Tibial nerve (tissue), 4 donors: Measurements from ENCODE around the gene GPR6. TPM values are rescaled to one million over a fixed set of nuclear protein-coding genes. Genes with fewer than 3 reads are reported as not detected.

ENCODE experiments used
- DNase-seq, 2 donors: peaks; one replicate each; pipeline ENCODE4 v3.0.0-alpha.2; 2019; ENCODE audit warnings: low spot score in 2 of 2
- H3K27ac ChIP-seq, 4 donors: fragments of 200-600 bp; sonication (generic) in 3 of 4; one replicate each; pipeline ENCODE4 v1.5.1; 2017 to 2019; ENCODE audit warnings: mild to moderate bottlenecking in 1 of 4
- H3K27me3 ChIP-seq, 2 donors: fragments of 200-600 bp; sonication (generic) in 1 of 2; one replicate each; pipeline versions ENCODE4 v1.5.1 to v1.6.0; 2017 to 2019
- H3K36me3 ChIP-seq, 3 donors: fragments of 200-600 bp; sonication (generic); one replicate each; pipeline ENCODE4 v1.5.1; 2018 to 2019
- H3K4me1 ChIP-seq, 4 donors: fragments of 200-600 bp; sonication (generic) in 3 of 4; one replicate each; pipeline ENCODE4 v1.5.1; 2017 to 2019
- H3K4me3 ChIP-seq, 4 donors: fragments of 200-600 bp; sonication (generic) in 3 of 4; one replicate each; pipeline ENCODE4 v1.5.1; 2017 to 2019; ENCODE audit warnings: mild to moderate bottlenecking in 1 of 4, moderate library complexity in 1 of 4
- H3K9me3 ChIP-seq, 4 donors: fragments of 200-600 bp; sonication (generic) in 3 of 4; one replicate each; pipeline ENCODE4 v1.5.1; 2017 to 2019
- EP300 ChIP-seq, 2 donors: sonication (generic); formaldehyde crosslinking; IDR thresholded peaks; one replicate each; pipeline ENCODE4 v1.6.1; 2017; ENCODE audit warnings: antibody characterized with exemption in 2 of 2, mild to moderate bottlenecking in 1 of 2
- POLR2A ChIP-seq, 2 donors: fragments of 450-650 bp; IDR thresholded peaks; one replicate each; pipeline ENCODE4 v1.6.1; 2017; ENCODE audit warnings: antibody characterized with exemption in 2 of 2, mild to moderate bottlenecking in 2 of 2, moderate library complexity in 2 of 2
- WGBS, 2 donors: methylation state at CpG; one replicate each; pipeline ENCODE4 v1.1.5; 2018; 5-methylcytosine and 5-hydroxymethylcytosine counted together
- total RNA-seq, 4 donors: library from RNA; depleted of rRNA; stranded (reverse); fragments of >200 nt; gene quantifications; one replicate each; pipeline ENCODE4 v1.1.0, GENCODE V29; 2016
- TF ChIP-seq, protein P1 (sequence below), 5 experiments: fragments of 200-600 bp in 3 of 5; fragments of 450-650 bp in 2 of 5; sonication (generic) in 3 of 5; IDR thresholded peaks; one replicate each; pipeline ENCODE4 v1.5.1; 2016 to 2019; ENCODE audit warnings: antibody characterized with exemption in 5 of 5, mild to moderate bottlenecking in 3 of 5, moderate library complexity in 2 of 5

The GPR6 gene
- total RNA-seq, 4 donors from 2014 or later = not detected

DNA sequence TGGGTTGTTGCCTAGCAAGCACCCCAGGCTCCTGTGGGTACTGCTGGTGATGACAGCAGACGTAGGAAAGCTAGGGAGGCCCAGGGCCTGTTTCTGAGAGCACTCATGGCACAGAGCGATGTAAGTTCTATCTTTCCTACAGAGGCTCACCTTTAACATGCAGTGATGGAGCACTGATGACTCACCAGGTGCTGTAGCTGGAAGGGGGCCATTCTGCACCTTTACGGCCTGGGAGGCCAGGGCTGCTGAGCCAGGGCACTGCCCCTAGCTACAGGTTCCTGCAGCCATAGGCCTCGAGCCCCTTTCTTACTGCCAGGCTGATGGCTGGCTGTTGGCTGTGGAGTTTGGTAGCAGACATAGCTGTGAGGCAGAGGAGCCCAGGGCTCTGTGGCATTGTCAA lies 31.1 kb upstream of the GPR6 start:
- no peak for TF ChIP-seq EP300 (IDR thresholded peaks at IDR 0.05)
- TF ChIP-seq, protein P1, sequence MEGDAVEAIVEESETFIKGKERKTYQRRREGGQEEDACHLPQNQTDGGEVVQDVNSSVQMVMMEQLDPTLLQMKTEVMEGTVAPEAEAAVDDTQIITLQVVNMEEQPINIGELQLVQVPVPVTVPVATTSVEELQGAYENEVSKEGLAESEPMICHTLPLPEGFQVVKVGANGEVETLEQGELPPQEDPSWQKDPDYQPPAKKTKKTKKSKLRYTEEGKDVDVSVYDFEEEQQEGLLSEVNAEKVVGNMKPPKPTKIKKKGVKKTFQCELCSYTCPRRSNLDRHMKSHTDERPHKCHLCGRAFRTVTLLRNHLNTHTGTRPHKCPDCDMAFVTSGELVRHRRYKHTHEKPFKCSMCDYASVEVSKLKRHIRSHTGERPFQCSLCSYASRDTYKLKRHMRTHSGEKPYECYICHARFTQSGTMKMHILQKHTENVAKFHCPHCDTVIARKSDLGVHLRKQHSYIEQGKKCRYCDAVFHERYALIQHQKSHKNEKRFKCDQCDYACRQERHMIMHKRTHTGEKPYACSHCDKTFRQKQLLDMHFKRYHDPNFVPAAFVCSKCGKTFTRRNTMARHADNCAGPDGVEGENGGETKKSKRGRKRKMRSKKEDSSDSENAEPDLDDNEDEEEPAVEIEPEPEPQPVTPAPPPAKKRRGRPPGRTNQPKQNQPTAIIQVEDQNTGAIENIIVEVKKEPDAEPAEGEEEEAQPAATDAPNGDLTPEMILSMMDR (IDR thresholded peaks at IDR 0.05) = no peak
- no peak for TF ChIP-seq POLR2A (IDR thresholded peaks at IDR 0.05)

DNA sequence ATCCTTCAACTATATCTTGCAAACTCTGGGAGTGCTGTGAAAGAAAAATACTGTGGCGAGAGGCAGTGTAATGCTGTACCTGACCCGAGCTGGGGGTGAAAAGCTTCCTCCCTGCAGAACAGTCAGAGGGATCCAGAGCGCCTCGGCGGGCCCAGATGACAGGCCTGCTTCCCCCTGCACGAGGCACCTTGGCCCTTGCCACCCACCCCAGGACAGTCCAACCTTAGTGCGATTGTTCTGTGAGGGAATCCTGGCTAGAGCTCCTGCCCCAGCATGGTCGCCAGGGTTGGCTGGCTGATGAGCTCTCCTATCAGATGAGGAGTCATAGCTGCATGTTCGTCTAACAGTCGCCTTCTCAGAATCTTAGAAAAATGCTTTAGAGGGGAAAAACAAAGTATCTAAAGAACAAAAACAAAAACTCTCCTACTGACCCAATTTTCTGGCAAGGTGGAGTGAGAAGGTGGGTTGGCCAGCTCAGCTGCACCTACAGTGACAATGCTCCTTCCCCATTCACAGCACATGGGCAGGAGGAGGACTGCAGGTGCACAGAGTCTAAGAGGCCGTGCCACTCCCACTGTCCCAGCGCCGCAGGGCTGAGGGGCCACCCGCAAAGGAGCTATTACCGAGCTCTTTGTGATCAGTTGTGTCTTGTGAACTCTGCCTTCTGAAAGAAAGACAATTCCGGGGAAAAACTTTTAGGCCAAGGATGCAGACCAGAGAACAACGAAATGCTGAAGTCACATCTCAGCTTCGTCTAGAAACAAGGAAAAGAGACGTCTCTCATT lies 28.6 kb upstream of the GPR6 start:
- WGBS, 2 donors = 83 to 84% methylated on average over 19 of the region's 19 CpGs
- Histone ChIP-seq H3K36me3 (no peaks in the 10 kb centered on the region), H3K27ac (no peak overlapping the region), H3K9me3 (no peaks in the 10 kb centered on the region), H3K27me3 (no peaks in the 10 kb centered on the region), H3K4me3 (no peak overlapping the region), H3K4me1 (no peaks in the 10 kb centered on the region)
- DNase-seq = no peak
- TF ChIP-seq EP300 (IDR thresholded peaks at IDR 0.05) (no peak), POLR2A (IDR thresholded peaks at IDR 0.05) (no peak)
- TF ChIP-seq, protein P1 (IDR thresholded peaks at IDR 0.05) = no peak

More for the DNA sequence above, 31.1 kb upstream of the GPR6 start:
- Histone ChIP-seq H3K9me3 (no peaks in the 10 kb centered on the region), H3K4me1 (no peaks in the 10 kb centered on the region), H3K27me3 (no peaks in the 10 kb centered on the region), H3K4me3 (no peak overlapping the region), H3K36me3 (no peaks in the 10 kb centered on the region), H3K27ac (no peak overlapping the region)
- DNase-seq = no peak
- 70 to 86% methylated on average over 2 to 4 of the region's 4 CpGs for WGBS, 2 donors

DNA sequence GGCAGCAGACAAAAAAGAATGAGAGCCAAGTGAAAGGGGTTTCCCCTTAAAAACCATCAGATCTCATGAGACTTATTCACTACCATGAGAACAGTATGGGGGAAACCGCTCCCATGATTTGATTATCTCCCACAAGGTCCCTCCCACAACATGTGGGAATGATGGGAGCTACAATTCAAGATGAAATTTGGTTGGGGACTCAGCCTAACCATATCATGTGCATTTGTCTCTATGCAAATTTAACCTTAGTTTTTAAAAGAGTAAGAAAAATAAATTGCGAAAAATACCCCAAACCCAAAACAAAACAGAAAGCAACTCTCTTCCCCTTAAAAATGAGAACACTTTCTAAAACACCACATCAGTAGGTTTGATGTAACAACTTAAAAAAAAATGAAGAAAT lies 22.6 kb upstream of the GPR6 start:
- Histone ChIP-seq H3K36me3 (no peaks in the 10 kb centered on the region), H3K4me1 (no peaks in the 10 kb centered on the region), H3K27me3 (no peaks in the 10 kb centered on the region), H3K27ac (no peak overlapping the region), H3K9me3 (no peaks in the 10 kb centered on the region), H3K4me3 (no peak overlapping the region)
- no peak for DNase-seq
- 82 to 91% methylated on average over 2 of the region's 2 CpGs for WGBS, 2 donors
- TF ChIP-seq, protein P1 (IDR thresholded peaks at IDR 0.05) = no peak
- no peak for TF ChIP-seq EP300 (IDR thresholded peaks at IDR 0.05)
- TF ChIP-seq POLR2A (IDR thresholded peaks at IDR 0.05) = no peak

DNA sequence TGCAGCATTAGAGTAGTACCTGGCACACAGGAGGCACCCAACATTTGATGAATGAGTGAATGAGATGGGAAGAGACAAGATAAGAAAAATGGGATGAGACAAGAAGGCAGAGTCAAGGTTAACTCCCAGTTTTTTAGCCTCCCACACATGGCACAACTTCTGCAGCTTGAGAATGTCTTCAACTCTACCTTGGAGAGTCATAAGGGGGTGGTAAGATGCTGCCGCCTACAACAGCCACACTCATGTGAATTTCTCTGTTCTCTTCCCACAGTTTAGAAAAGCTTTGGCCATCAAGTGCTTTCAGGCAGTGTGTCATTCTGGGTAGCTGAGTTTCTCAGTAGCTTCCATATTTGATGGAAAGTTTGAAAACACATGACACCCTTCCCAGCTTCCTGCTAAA lies 19.5 kb upstream of the GPR6 start:
- WGBS, 2 donors = 93 to 100% methylated on average over 1 of the region's 1 CpG
- TF ChIP-seq, protein P1 (IDR thresholded peaks at IDR 0.05) = no peak
- TF ChIP-seq EP300 (IDR thresholded peaks at IDR 0.05) = no peak
- TF ChIP-seq POLR2A (IDR thresholded peaks at IDR 0.05) = no peak

DNA sequence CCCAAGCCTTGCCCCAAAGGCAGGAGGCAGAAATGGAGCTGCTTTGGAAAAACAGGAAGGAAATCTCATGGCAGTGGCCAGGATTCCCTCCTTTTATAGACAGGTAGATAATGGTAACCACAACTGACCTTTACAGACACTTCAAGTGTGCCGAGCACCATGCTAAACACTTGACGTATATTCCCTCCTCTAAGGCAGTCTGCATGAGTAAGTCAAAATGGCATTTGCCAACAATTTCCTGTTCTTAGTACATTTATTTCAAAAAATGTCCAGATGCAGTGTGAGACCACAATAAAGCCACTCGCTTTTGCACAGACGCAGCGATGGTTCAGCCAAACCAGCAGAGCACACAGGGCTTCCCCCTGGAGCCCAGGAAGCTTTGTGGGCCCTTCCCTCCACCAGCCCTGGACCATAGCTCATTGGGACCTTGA lies 16.5 kb upstream of the GPR6 start:
- no peak for DNase-seq
- Histone ChIP-seq H3K9me3 (no peaks in the 10 kb centered on the region), H3K4me3 (no peak overlapping the region), H3K27ac (no peak overlapping the region), H3K36me3 (no peaks in the 10 kb centered on the region), H3K4me1 (peaks cover 0 to 5% (median 0%) of the 10 kb centered on the region in 4 donors), H3K27me3 (no peaks in the 10 kb centered on the region)
- 77 to 85% methylated on average over 5 of the region's 5 CpGs for WGBS, 2 donors
- TF ChIP-seq EP300 (IDR thresholded peaks at IDR 0.05) (no peak), POLR2A (IDR thresholded peaks at IDR 0.05) (no peak)
- TF ChIP-seq, protein P1 (IDR thresholded peaks at IDR 0.05) = no peak

More for the DNA sequence above, 19.5 kb upstream of the GPR6 start:
- no peaks in the 10 kb centered on the region for H3K36me3 ChIP-seq
- no peak overlapping the region for H3K4me3 ChIP-seq
- H3K27ac ChIP-seq = no peak overlapping the region
- peaks cover 0 to 5% (median 0%) of the 10 kb centered on the region in 4 donors for H3K4me1 ChIP-seq
- DNase-seq = no peak
- no peaks in the 10 kb centered on the region for H3K9me3 ChIP-seq
- H3K27me3 ChIP-seq = no peaks in the 10 kb centered on the region
